HEK293 (cell line): ENCODE results near the gene RGL2.

Experiments used
- OVOL3 ChIP-seq: fragments of 450-650 bp; formaldehyde crosslinking; IDR thresholded peaks from 2 replicates; pipeline ENCODE4 v1.5.1; 2016; ENCODE audit warnings: missing biosample characterization, missing genetic modification characterization
- SP2 ChIP-seq: fragments of 450-650 bp; formaldehyde crosslinking; IDR thresholded peaks from 2 replicates; pipeline ENCODE4 v1.5.1; 2016; ENCODE audit warnings: missing biosample characterization, missing genetic modification characterization
- YY2 ChIP-seq: fragments of 450-650 bp; formaldehyde crosslinking; IDR thresholded peaks from 2 replicates; pipeline ENCODE4 v1.5.1; 2016; ENCODE audit warnings: missing biosample characterization, missing genetic modification characterization
- ZFP41 ChIP-seq: fragments of 450-650 bp; formaldehyde crosslinking; IDR thresholded peaks from 2 replicates; pipeline ENCODE4 v1.5.1; 2016; ENCODE audit warnings: missing biosample characterization, missing genetic modification characterization, borderline replicate concordance
- ZFP69B ChIP-seq: fragments of 450-650 bp; formaldehyde crosslinking; IDR thresholded peaks from 2 replicates; pipeline ENCODE4 v1.5.1; 2016; ENCODE audit warnings: missing biosample characterization, missing genetic modification characterization
- ZNF112 ChIP-seq: fragments of 450-650 bp; formaldehyde crosslinking; IDR thresholded peaks from 2 replicates; pipeline ENCODE4 v1.5.0; 2017; ENCODE audit warnings: missing biosample characterization, missing genetic modification characterization
- ZNF2 ChIP-seq: fragments of 450-650 bp; formaldehyde crosslinking; IDR thresholded peaks from 2 replicates; pipeline ENCODE4 v1.5.1; 2016; ENCODE audit warnings: missing biosample characterization, missing genetic modification characterization
- ZNF214 ChIP-seq: fragments of 450-650 bp; formaldehyde crosslinking; IDR thresholded peaks from 2 replicates; pipeline ENCODE4 v1.5.1; 2017; ENCODE audit warnings: missing biosample characterization, mild to moderate bottlenecking, missing genetic modification characterization, borderline replicate concordance
- ZNF239 ChIP-seq: fragments of 450-650 bp; formaldehyde crosslinking; IDR thresholded peaks from 2 replicates; pipeline ENCODE4 v1.5.1; 2016; ENCODE audit warnings: missing biosample characterization, missing genetic modification characterization
- ZNF248 ChIP-seq: fragments of 450-650 bp; formaldehyde crosslinking; IDR thresholded peaks from 2 replicates; pipeline ENCODE4 v1.5.1; 2017; ENCODE audit warnings: missing biosample characterization, missing genetic modification characterization
- ZNF280C ChIP-seq: fragments of 450-650 bp; formaldehyde crosslinking; IDR thresholded peaks from 2 replicates; pipeline ENCODE4 v1.5.1; 2016; ENCODE audit warnings: missing biosample characterization, missing genetic modification characterization
- ZNF280D ChIP-seq: fragments of 450-650 bp; formaldehyde crosslinking; IDR thresholded peaks from 2 replicates; pipeline ENCODE4 v1.5.1; 2016; ENCODE audit warnings: missing biosample characterization, missing genetic modification characterization
- ZNF391 ChIP-seq: fragments of 450-650 bp; formaldehyde crosslinking; IDR thresholded peaks from 2 replicates; pipeline ENCODE4 v1.5.1; 2016; ENCODE audit warnings: low read depth, missing biosample characterization, missing genetic modification characterization, borderline replicate concordance
- ZNF48 ChIP-seq: fragments of 450-650 bp; formaldehyde crosslinking; IDR thresholded peaks from 2 replicates; pipeline ENCODE4 v1.5.1; 2016; ENCODE audit warnings: missing biosample characterization, missing genetic modification characterization
- ZNF571 ChIP-seq: fragments of 450-650 bp; formaldehyde crosslinking; IDR thresholded peaks from 2 replicates; pipeline ENCODE4 v1.5.0; 2017; ENCODE audit warnings: missing biosample characterization, missing genetic modification characterization
- ZNF596 ChIP-seq: fragments of 450-650 bp; IDR thresholded peaks from 2 replicates; pipeline ENCODE4 v1.5.0; 2018; ENCODE audit warnings: missing biosample characterization, mild to moderate bottlenecking, missing genetic modification characterization, moderate library complexity
- ZNF654 ChIP-seq: fragments of 450-650 bp; formaldehyde crosslinking; IDR thresholded peaks from 2 replicates; pipeline ENCODE4 v1.5.1; 2016; ENCODE audit warnings: low read depth, missing biosample characterization, missing genetic modification characterization
- ZNF664 ChIP-seq: fragments of 450-650 bp; formaldehyde crosslinking; IDR thresholded peaks from 2 replicates; pipeline ENCODE4 v1.5.1; 2016; ENCODE audit warnings: missing biosample characterization, missing genetic modification characterization
- ZNF670 ChIP-seq: fragments of 450-650 bp; formaldehyde crosslinking; IDR thresholded peaks from 2 replicates; pipeline ENCODE4 v1.5.1; 2016; ENCODE audit warnings: missing biosample characterization, missing genetic modification characterization, low read depth
- ZNF768 ChIP-seq: fragments of 450-650 bp; formaldehyde crosslinking; IDR thresholded peaks from 2 replicates; pipeline ENCODE4 v1.5.1; 2018; ENCODE audit warnings: missing biosample characterization, mild to moderate bottlenecking, missing genetic modification characterization
- ZNF792 ChIP-seq: fragments of 450-650 bp; formaldehyde crosslinking; IDR thresholded peaks from 2 replicates; pipeline ENCODE4 v1.5.1; 2016; ENCODE audit warnings: missing biosample characterization, missing genetic modification characterization
- ZSCAN16 ChIP-seq: fragments of 450-650 bp; formaldehyde crosslinking; IDR thresholded peaks from 2 replicates; pipeline ENCODE4 v1.5.1; 2016; ENCODE audit warnings: missing biosample characterization, missing genetic modification characterization
- TF ChIP-seq, protein P1 (sequence below): fragments of 450-650 bp; formaldehyde crosslinking; IDR thresholded peaks from 2 replicates; pipeline ENCODE4 v1.5.1; 2016; ENCODE audit warnings: missing biosample characterization, missing genetic modification characterization
- TF ChIP-seq, protein P2 (sequence below): fragments of 450-650 bp; formaldehyde crosslinking; IDR thresholded peaks from 2 replicates; pipeline ENCODE4 v1.5.1; 2016; ENCODE audit warnings: missing biosample characterization, missing genetic modification characterization
- TF ChIP-seq, protein P3 (sequence below): fragments of 450-650 bp; formaldehyde crosslinking; IDR thresholded peaks from 2 replicates; pipeline ENCODE4 v1.5.1; 2017; ENCODE audit warnings: missing biosample characterization, missing genetic modification characterization
- TF ChIP-seq, protein P4 (sequence below): fragments of 450-650 bp; formaldehyde crosslinking; IDR thresholded peaks from 2 replicates; pipeline ENCODE4 v1.5.1; 2017; ENCODE audit warnings: missing biosample characterization, missing genetic modification characterization

RGL2 gene

DNA sequence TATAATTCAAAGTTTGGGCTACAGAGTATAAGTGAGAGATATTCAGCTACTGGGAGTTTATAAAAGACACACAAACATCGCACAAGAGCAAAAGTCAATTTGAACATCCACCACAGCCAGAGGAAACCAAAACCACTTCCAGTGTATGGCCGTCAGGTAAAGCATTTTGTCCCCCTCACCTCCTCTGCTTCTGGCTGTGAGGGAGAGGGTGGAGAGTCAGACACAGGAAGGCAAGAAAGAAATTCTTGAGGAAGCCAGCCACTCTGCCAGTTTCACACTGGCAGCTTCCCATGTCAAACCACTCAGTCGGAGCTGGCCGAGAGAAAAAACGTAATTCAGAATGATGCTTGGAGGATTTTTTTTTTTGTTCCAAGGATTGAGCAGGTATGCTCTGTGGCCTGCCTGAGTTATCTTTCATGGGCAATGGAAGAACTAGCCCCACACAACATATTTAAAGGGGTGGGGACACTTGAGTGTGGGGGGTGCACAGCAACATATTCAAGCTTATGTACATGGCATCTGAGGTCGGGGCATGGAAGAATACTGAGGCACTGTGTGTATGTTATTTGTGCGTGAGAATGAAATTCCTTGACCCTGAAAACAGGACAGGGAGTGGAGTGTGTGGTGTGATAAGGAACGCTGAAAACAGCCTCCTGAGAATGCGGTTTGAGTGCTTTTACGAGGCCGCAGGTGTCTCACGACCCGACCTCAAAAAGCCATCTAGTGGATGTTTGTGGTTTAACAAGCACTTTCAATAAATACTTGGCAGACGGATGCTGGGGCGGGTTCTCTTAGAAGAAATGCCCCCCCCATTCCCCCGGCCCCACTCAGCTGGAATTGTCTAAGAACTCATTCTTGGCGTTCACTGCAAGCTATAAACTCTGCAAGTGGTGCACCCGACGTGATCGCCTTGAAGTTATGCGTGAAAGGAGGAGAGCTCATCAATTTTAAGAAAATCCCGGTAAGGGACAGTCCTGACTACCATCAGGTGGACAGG is 46.3 kb upstream of the RGL2 start (continued):
- no peak for TF ChIP-seq ZNF280D (tag by site-specific recombination)
- TF ChIP-seq ZFP41 (tag by site-specific recombination) = no peak
- TF ChIP-seq ZNF768 (tag by site-specific recombination) = no peak
- TF ChIP-seq OVOL3 (tag by site-specific recombination) = 0 out of 2 replicates have a peak, but pooled peaks have one; percentile 27
- TF ChIP-seq ZFP69B (tag by site-specific recombination) = peak; percentile 96
- no peak for TF ChIP-seq ZNF664 (tag by site-specific recombination)
- TF ChIP-seq YY2 (tag by site-specific recombination) = no peak
- TF ChIP-seq ZNF239 = no peak
- TF ChIP-seq ZSCAN16 = peak; percentile 56; the same call in 1 of the 2 replicates
- TF ChIP-seq ZNF248 = no peak
- TF ChIP-seq, protein P1, sequence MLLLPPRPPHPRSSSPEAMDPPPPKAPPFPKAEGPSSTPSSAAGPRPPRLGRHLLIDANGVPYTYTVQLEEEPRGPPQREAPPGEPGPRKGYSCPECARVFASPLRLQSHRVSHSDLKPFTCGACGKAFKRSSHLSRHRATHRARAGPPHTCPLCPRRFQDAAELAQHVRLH (tag by site-specific recombination) = peak; percentile 70; the same call in 1 of the 2 replicates
- TF ChIP-seq ZNF214 (tag by site-specific recombination) = no peak
- TF ChIP-seq ZNF654 (tag by site-specific recombination) = peak; percentile 63
- TF ChIP-seq, protein P2, sequence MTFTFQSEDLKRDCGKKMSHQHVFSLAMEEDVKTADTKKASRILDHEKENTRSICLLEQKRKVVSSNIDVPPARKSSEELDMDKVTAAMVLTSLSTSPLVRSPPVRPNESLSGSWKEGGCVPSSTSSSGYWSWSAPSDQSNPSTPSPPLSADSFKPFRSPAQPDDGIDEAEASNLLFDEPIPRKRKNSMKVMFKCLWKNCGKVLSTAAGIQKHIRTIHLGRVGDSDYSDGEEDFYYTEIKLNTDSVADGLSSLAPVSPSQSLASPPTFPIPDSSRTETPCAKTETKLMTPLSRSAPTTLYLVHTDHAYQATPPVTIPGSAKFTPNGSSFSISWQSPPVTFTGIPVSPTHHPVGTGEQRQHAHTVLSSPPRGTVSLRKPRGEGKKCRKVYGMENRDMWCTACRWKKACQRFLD (tag by site-specific recombination) = no peak
- TF ChIP-seq, protein P3, sequence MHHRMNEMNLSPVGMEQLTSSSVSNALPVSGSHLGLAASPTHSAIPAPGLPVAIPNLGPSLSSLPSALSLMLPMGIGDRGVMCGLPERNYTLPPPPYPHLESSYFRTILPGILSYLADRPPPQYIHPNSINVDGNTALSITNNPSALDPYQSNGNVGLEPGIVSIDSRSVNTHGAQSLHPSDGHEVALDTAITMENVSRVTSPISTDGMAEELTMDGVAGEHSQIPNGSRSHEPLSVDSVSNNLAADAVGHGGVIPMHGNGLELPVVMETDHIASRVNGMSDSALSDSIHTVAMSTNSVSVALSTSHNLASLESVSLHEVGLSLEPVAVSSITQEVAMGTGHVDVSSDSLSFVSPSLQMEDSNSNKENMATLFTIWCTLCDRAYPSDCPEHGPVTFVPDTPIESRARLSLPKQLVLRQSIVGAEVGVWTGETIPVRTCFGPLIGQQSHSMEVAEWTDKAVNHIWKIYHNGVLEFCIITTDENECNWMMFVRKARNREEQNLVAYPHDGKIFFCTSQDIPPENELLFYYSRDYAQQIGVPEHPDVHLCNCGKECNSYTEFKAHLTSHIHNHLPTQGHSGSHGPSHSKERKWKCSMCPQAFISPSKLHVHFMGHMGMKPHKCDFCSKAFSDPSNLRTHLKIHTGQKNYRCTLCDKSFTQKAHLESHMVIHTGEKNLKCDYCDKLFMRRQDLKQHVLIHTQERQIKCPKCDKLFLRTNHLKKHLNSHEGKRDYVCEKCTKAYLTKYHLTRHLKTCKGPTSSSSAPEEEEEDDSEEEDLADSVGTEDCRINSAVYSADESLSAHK = peak; percentile 82
- TF ChIP-seq ZNF670 (tag by site-specific recombination) = no peak
- TF ChIP-seq ZNF792 = no peak
- TF ChIP-seq ZNF391 (tag by site-specific recombination) = no peak
- 0 out of 2 replicates have a peak, but pooled peaks have one; percentile 30 for TF ChIP-seq ZNF596 (tag by site-specific recombination)
- TF ChIP-seq ZNF112 (tag by site-specific recombination) = no peak
- TF ChIP-seq ZNF2 (tag by site-specific recombination) = 0 out of 2 replicates have a peak, but pooled peaks have one; percentile 26
- no peak for TF ChIP-seq ZNF571 (tag by site-specific recombination)
- no peak for TF ChIP-seq ZNF280C (tag by site-specific recombination)
- TF ChIP-seq, protein P4, sequence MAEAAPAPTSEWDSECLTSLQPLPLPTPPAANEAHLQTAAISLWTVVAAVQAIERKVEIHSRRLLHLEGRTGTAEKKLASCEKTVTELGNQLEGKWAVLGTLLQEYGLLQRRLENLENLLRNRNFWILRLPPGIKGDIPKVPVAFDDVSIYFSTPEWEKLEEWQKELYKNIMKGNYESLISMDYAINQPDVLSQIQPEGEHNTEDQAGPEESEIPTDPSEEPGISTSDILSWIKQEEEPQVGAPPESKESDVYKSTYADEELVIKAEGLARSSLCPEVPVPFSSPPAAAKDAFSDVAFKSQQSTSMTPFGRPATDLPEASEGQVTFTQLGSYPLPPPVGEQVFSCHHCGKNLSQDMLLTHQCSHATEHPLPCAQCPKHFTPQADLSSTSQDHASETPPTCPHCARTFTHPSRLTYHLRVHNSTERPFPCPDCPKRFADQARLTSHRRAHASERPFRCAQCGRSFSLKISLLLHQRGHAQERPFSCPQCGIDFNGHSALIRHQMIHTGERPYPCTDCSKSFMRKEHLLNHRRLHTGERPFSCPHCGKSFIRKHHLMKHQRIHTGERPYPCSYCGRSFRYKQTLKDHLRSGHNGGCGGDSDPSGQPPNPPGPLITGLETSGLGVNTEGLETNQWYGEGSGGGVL = peak; percentile 91
- no peak for TF ChIP-seq SP2 (tag by site-specific recombination)
- TF ChIP-seq ZNF48 (tag by site-specific recombination) = no peak
